Erythroblast (primary cell): ENCODE measurements around the gene THADA.

Source experiments
- GATA1 ChIP-seq: IDR thresholded peaks from 2 replicates; pipeline ENCODE4 v1.6.1; 2011; ENCODE audit warnings: low read depth, mild to moderate bottlenecking, control low read depth, low read length, moderate library complexity
- POLR2A ChIP-seq: IDR thresholded peaks from 2 replicates; pipeline ENCODE4 v1.6.1; 2011; ENCODE audit warnings: mild to moderate bottlenecking, low read length

DNA sequence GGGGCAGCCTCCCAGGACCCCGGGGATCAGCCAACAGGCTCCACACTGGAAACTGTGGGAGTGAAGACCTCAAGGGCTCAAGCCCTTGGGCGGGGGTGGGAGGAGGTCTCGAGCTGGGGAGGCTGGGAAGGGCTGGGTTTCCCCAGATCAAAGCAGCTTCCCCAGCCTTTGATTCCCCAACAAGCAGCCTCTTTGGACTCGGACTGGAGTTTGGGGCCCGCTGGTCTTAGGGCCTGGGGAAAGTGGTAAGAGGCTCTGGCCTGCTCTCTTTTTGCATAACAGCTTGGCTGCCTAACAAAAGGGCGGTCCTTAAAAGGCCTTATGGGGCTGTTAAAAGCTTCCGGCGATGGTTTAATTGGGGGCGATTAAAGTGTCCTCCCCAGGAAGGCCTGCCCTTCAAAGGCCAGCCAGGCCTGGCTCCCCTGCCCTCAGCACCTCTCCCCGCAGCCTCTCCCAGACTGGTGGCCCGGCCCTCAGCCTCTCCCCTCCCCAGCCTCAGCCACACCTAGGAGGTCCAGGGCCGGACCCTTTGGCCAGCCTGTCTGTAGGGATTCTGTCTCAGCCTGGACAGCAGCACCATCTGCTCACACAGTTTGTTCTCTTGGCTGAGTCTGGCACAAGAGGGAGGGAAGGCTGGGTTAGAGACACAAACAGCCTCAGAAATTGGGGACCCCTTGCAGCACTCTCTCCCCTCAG lies 409.0 kb downstream of the THADA start:
- TF ChIP-seq POLR2A (no peak), GATA1 (no peak)
